Lower leg skin (tissue), 4 donors: Measurements from ENCODE around the gene MTMR3. TPM values are rescaled to one million over a fixed set of nuclear protein-coding genes. Genes with fewer than 3 reads are reported as not detected.
A peak's percentile ranks its signal among the peaks of the same experiment; 100 is the strongest.

Experiments
- DNase-seq, 2 donors: peaks; one replicate each; pipeline ENCODE4 v3.0.0-alpha.2; 2019; ENCODE audit warnings: low spot score in 2 of 2
- H3K4me3 ChIP-seq: fragments of 200-600 bp; sonication (generic); 2 replicates; pipeline ENCODE4 v1.5.1; 2017; ENCODE audit warnings: mild to moderate bottlenecking, low read depth; ENCODE audit not compliant: poor library complexity, severe bottlenecking
- POLR2A ChIP-seq, 2 donors: fragments of 450-650 bp; IDR thresholded peaks; one replicate each; pipeline ENCODE4 v1.6.1; 2016 to 2017; ENCODE audit warnings: antibody characterized with exemption in 2 of 2, mild to moderate bottlenecking in 1 of 2, moderate library complexity in 1 of 2
- WGBS, 2 donors: methylation state at CpG; one replicate each; pipeline ENCODE4 v1.1.5; 2018; 5-methylcytosine and 5-hydroxymethylcytosine counted together
- intact Hi-C: fragments of 100-400 bp; cut with DNase I; formaldehyde crosslinking; loops from one replicate; pipeline ENCODE4 v1.15.0; 2023; ENCODE audit warnings: low total_unique reads
- total RNA-seq, 4 donors: library from RNA; depleted of rRNA; stranded (reverse); fragments of >200 nt; gene quantifications; one replicate each; pipeline ENCODE4 v1.1.0, GENCODE V29; 2016
- TF ChIP-seq, protein P1 (sequence below), 3 donors: fragments of 450-650 bp; IDR thresholded peaks; one replicate each; pipeline ENCODE4 v1.5.1; 2016; ENCODE audit warnings: antibody characterized with exemption in 3 of 3, mild to moderate bottlenecking in 3 of 3, moderate library complexity in 2 of 3

MTMR3 gene
- total RNA-seq, 4 donors from 2014 or later = 51.4 to 70.5 (median 62.6) TPM

GRCh38 chr22:29838599-29838956 is 44.4 kb upstream of the MTMR3 start:
- H3K4me3 ChIP-seq = no peak overlapping the region
- TF ChIP-seq, protein P1, sequence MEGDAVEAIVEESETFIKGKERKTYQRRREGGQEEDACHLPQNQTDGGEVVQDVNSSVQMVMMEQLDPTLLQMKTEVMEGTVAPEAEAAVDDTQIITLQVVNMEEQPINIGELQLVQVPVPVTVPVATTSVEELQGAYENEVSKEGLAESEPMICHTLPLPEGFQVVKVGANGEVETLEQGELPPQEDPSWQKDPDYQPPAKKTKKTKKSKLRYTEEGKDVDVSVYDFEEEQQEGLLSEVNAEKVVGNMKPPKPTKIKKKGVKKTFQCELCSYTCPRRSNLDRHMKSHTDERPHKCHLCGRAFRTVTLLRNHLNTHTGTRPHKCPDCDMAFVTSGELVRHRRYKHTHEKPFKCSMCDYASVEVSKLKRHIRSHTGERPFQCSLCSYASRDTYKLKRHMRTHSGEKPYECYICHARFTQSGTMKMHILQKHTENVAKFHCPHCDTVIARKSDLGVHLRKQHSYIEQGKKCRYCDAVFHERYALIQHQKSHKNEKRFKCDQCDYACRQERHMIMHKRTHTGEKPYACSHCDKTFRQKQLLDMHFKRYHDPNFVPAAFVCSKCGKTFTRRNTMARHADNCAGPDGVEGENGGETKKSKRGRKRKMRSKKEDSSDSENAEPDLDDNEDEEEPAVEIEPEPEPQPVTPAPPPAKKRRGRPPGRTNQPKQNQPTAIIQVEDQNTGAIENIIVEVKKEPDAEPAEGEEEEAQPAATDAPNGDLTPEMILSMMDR (IDR thresholded peaks at IDR 0.05) = no peak
- no peak for TF ChIP-seq POLR2A (IDR thresholded peaks at IDR 0.05)
- WGBS, 2 donors = 18 to 21% methylated on average over 5 of the region's 5 CpGs
- intact Hi-C loops = no loop called here
- no peak for DNase-seq

- DNase-seq = no peak
- no peak overlapping the region for H3K4me3 ChIP-seq
- no peak for TF ChIP-seq POLR2A (IDR thresholded peaks at IDR 0.05)
- TF ChIP-seq, protein P1 (IDR thresholded peaks at IDR 0.05) = no peak
- 60% methylated on average over 1 of the region's 1 CpG for WGBS, 2 donors
- intact Hi-C loops = no loop called here
Observed at GRCh38 chr22:29839039-29839438, 43.9 kb upstream of the MTMR3 start.

GRCh38 chr22:29840498-29840897 is 42.5 kb upstream of the MTMR3 start:
- intact Hi-C loops = no loop called here
- TF ChIP-seq, protein P1 (IDR thresholded peaks at IDR 0.05) = no peak
- TF ChIP-seq POLR2A (IDR thresholded peaks at IDR 0.05) = no peak
- no peak for DNase-seq
- no peak overlapping the region for H3K4me3 ChIP-seq

DNA sequence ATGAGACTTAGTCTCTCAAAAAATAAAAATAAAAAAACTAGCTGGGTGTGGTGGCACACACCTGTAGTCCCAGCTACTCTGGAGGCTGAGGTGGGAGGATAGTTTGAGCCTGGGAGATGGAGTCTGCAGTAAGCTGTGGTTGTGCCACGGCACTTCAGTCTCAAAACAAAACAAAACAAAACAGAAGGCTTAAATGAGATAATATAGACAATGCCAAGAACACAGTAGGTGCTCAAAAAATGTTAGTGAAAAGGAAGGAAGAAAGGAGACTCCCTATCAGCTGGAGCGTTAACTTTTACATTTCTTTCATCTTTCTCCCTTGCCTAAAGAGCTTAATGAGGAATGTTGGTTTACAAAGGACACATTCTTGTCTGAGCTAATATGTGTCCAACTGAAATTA is 40.8 kb upstream of the MTMR3 start:
- H3K4me3 ChIP-seq = no peak overlapping the region
- DNase-seq = no peak
- intact Hi-C loops = no loop called here
- TF ChIP-seq, protein P1 (IDR thresholded peaks at IDR 0.05) = no peak
- TF ChIP-seq POLR2A (IDR thresholded peaks at IDR 0.05) = no peak
- 76 to 79% methylated on average over 2 of the region's 2 CpGs for WGBS, 2 donors

DNA sequence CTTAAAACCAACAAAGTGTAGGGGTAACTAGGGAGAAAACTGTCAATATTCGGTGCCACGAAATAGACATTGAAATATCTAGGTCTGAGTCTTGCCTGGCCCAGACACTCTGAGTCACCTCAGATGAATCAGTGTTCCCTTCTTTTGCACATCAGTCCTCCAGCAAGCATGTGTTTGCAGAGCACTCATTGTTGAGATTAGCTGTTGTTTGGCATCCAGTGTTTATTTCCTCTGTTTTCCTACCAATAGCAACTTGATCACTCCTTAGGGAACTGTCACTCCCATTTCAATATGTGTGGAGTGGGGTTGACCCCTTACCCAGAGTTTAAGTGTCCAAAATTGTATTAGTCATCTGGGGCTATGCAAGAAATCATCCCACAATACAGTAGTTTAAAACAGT is 40.2 kb upstream of the MTMR3 start:
- no peak for TF ChIP-seq POLR2A (IDR thresholded peaks at IDR 0.05)
- TF ChIP-seq, protein P1 (IDR thresholded peaks at IDR 0.05) = no peak
- 22 to 31% methylated on average over 2 of the region's 2 CpGs for WGBS, 2 donors
- DNase-seq = peak in 1 of 2 donors; percentile 48
- intact Hi-C loops = no loop called here
- no peak overlapping the region for H3K4me3 ChIP-seq

DNA sequence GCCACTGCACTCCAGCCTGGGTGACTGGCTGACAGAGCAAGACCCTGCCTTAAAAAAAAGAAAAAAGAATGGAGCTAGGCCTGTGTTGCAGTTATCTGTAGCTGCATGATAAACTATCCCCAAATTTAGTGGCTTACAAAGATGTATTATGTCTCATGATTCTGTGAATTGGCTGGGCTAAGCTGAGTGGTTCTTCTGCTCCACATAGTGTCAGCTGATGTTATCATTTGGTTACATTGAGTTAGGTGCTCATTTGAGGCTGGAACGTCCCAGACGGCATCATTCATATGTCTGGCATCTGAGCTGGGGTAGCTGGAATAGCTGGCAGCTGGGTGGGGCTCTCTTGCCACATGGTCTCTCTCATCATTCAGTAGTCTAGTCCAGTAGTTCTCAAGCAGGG is 36.7 kb upstream of the MTMR3 start:
- no peak for DNase-seq
- H3K4me3 ChIP-seq = no peak overlapping the region
- intact Hi-C loops = no loop called here
- 83 to 86% methylated on average over 2 of the region's 2 CpGs for WGBS, 2 donors
- TF ChIP-seq POLR2A (IDR thresholded peaks at IDR 0.05) = no peak
- TF ChIP-seq, protein P1 (IDR thresholded peaks at IDR 0.05) = no peak
